Measurements from ENCODE around the gene GRID1. TPM values are rescaled to one million over a fixed set of nuclear protein-coding genes. Genes with fewer than 3 reads are reported as not detected.

Gene GRID1
- polyA plus RNA-seq, 3 donors = 1.6 to 2.2 (median 1.7) TPM

- no peak for DNase-seq
Observed at GRCh38 chr10:86370006-86370585, 3.5 kb upstream of the GRID1 start.

GRCh38 chr10:86368987-86369386 lies 2.4 kb upstream of the GRID1 start:
- DNase-seq = no peak

GRCh38 chr10:86368046-86368445 lies 1.5 kb upstream of the GRID1 start:
- DNase-seq = no peak

GRCh38 chr10:86367152-86367951 lies 757 bp upstream of the GRID1 start:
- DNase-seq = no peak

- no peak for DNase-seq
Observed at GRCh38 chr10:86366902-86367151, 232 bp upstream of the GRID1 start.

GRCh38 chr10:86365346-86366032 lies 1.1 kb downstream of the GRID1 start:
- no peak for DNase-seq

- DNase-seq = no peak
Observed at GRCh38 chr10:86364491-86365345, 1.9 kb downstream of the GRID1 start.

- no peak for DNase-seq
Observed at GRCh38 chr10:86363833-86364490, 2.6 kb downstream of the GRID1 start.

- peak; percentile 48 for DNase-seq
Observed at GRCh38 chr10:86363184-86363832, 3.3 kb downstream of the GRID1 start.

- DNase-seq = no peak
Observed at GRCh38 chr10:86362586-86363183, 3.9 kb downstream of the GRID1 start.

- no peak for DNase-seq
Observed at GRCh38 chr10:86362129-86362527, 4.5 kb downstream of the GRID1 start.

- DNase-seq = no peak
Observed at GRCh38 chr10:86361156-86362128, 5.2 kb downstream of the GRID1 start.

- no peak for DNase-seq
Observed at GRCh38 chr10:86360657-86361056, 5.9 kb downstream of the GRID1 start.

- DNase-seq = no peak
Observed at GRCh38 chr10:86359954-86360353, 6.6 kb downstream of the GRID1 start.

GRCh38 chr10:86359111-86359510 lies 7.5 kb downstream of the GRID1 start:
- no peak for DNase-seq

- no peak for DNase-seq
Observed at GRCh38 chr10:86357676-86358075, 8.9 kb downstream of the GRID1 start.

- no peak for DNase-seq
Observed at GRCh38 chr10:86357041-86357440, 9.6 kb downstream of the GRID1 start.

- DNase-seq = no peak
Observed at GRCh38 chr10:86356296-86356695, 10.3 kb downstream of the GRID1 start.

GRCh38 chr10:86355571-86356038 lies 11.0 kb downstream of the GRID1 start:
- DNase-seq = no peak

Measured in renal pelvis (tissue), 4 donors.